Adipocyte (in vitro differentiated cells): ENCODE measurements around the gene CLDN16.

Experiments used
- DNase-seq: peaks from one replicate; pipeline ENCODE4 v3.0.0-alpha.2; 2015; ENCODE audit warnings: low read depth
- H3K27me3 ChIP-seq: replicated peaks from 2 replicates; pipeline ENCODE4 v1.7.0; 2013; ENCODE audit warnings: mild to moderate bottlenecking, low read length, moderate library complexity; ENCODE audit not compliant: control insufficient read depth, insufficient read depth
- H3K36me3 ChIP-seq: 2 replicates; pipeline ENCODE4 v1.7.0; 2013; ENCODE audit warnings: low read length, mild to moderate bottlenecking, moderate library complexity; ENCODE audit not compliant: control insufficient read depth, insufficient read depth, severe bottlenecking
- H3K4me1 ChIP-seq: 2 replicates; pipeline ENCODE4 v1.7.0; 2013; ENCODE audit warnings: mild to moderate bottlenecking, low read length, moderate library complexity; ENCODE audit not compliant: control insufficient read depth, insufficient read depth
- H3K4me3 ChIP-seq: 2 replicates; pipeline ENCODE4 v1.7.0; 2013; ENCODE audit warnings: mild to moderate bottlenecking, low read length, moderate library complexity
- H3K9ac ChIP-seq: 2 replicates; pipeline ENCODE4 v1.7.0; 2013; ENCODE audit warnings: mild to moderate bottlenecking, low read length, moderate library complexity
- H3K9me3 ChIP-seq: 2 replicates; pipeline ENCODE4 v1.7.0; 2013; ENCODE audit warnings: mild to moderate bottlenecking, low read length, moderate library complexity; ENCODE audit not compliant: control insufficient read depth

Gene CLDN16

DNA sequence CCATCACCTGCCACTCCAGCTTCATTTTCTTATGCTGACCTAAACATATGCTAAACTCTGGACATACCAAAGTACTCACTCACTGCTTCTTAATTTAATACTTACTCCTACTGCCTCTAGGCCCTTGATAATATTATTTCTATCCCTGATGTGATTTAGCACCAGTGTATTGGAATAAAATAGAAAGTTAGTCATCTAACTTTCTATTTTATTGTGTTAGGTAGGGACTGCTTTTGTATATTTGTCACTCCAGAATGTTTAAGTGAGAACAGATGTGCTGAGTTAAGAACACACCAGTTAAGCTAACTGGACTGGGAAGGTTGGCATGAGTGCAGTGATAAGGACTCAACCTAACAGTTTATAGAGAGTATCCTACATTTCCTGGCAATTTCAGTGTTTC lies 6.5 kb upstream of the CLDN16 start:
- Histone ChIP-seq H3K36me3 (no peaks in the 10 kb centered on the region), H3K4me3 (no peak overlapping the region), H3K4me1 (peaks cover 17% of the 10 kb centered on the region), H3K27me3 (no peaks in the 10 kb centered on the region), H3K9me3 (no peaks in the 10 kb centered on the region), H3K9ac (no peak overlapping the region)
- DNase-seq, result no peak

DNA sequence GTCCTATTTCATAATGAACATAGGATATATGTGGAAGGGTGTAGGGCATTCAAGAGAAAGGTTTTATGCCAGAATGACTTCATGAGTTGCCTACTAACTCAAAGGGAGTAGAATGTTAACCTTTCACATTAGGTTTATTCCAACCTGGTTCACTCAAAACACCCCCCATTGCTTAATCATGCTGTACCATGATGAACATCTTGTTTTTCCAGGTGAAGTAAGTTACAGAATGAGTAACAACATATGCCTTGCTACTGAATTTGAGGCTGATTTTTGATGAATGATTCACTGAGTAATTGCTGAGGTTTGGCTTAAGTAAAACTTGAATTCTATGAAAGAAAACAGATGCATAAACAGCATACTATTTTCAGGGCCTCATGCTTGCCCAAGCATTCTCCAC lies 5.9 kb upstream of the CLDN16 start:
- DNase-seq, result peak; percentile 83
- Histone ChIP-seq H3K27me3 (no peaks in the 10 kb centered on the region), H3K4me3 (no peak overlapping the region), H3K9ac (no peak overlapping the region), H3K4me1 (peaks cover 24% of the 10 kb centered on the region), H3K9me3 (no peaks in the 10 kb centered on the region), H3K36me3 (no peaks in the 10 kb centered on the region)

GRCh38 chr3:190384309-190384756 lies 3.6 kb upstream of the CLDN16 start:
- no peak overlapping the region for H3K4me3 ChIP-seq
- peaks cover 25% of the 10 kb centered on the region for H3K4me1 ChIP-seq
- no peaks in the 10 kb centered on the region for H3K9me3 ChIP-seq
- H3K27me3 ChIP-seq, result no peaks in the 10 kb centered on the region
- H3K9ac ChIP-seq, result no peak overlapping the region
- no peaks in the 10 kb centered on the region for H3K36me3 ChIP-seq
- peak; percentile 48 for DNase-seq

DNA sequence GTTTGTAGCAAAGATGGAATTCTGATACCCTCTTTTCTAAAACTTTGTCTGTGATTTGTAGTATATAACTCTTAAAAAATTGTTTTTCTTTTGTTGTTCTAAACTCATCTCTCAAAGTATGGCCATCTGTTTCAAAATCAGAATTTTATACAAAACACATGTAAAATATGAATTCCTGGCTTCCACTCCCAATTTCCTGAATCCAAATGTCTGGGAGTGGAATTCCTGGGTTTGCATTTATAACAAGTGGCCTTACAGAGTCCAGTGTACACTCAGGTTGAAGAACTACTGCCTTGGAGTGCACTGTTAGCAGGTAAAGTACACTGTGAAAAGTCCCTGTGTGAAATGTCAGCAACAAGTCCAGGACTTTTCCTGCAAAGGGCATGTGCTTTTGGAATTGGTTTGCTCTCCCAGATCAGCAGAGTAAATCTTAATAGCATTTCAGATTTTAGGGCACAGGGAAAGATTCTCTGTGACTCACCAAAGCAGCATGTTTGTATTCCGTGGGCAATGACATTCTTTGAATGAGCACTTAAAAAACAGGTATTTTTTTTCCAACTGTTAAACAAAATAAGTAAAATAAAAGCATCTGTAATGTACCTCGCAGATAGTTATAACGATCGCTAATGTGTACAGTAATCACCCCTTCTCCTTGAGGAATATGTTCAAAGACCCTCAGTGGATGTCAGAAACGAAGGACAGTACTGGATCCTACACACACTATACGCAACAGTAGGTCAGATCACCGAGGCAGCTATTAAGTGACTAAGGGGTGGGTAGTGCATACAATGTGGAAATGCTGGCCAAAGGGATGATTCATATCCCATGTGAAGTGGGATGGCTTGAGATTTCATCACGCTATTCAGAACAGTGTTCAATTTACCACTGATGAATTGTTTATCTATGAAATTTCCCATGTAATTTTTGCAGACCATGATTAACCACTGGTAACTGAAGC lies 2.0 kb upstream of the CLDN16 start:
- H3K9ac ChIP-seq, result no peak overlapping the region
- H3K4me1 ChIP-seq, result peaks cover 25% of the 10 kb centered on the region
- H3K4me3 ChIP-seq, result peak overlapping the region; percentile 62
- H3K9me3 ChIP-seq, result no peaks in the 10 kb centered on the region
- H3K36me3 ChIP-seq, result no peaks in the 10 kb centered on the region
- H3K27me3 ChIP-seq, result no peaks in the 10 kb centered on the region
- peak; percentile 95 for DNase-seq

DNA sequence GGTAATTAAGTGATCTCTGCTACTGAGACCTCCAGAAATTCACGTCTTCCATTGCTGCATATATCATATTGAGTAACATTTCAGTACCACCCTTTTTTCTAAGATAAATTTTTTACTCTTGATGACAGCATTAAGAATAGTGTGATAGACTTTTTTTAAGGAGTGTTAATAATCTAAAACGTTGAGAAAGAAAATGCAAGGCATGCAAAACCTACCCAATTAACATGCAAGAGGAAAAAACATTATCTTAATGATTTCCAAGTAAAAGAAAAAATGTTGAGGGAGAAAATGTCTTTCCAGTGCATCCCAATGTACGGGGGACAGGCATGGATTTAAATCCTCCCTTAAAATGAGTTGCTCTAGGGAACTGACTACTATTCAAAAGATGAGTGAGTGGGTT lies 740 bp downstream of the CLDN16 start:
- peaks cover 18% of the 10 kb centered on the region for H3K4me1 ChIP-seq
- no peaks in the 10 kb centered on the region for H3K36me3 ChIP-seq
- no peaks in the 10 kb centered on the region for H3K27me3 ChIP-seq
- DNase-seq, result no peak
- H3K9me3 ChIP-seq, result no peaks in the 10 kb centered on the region
- H3K4me3 ChIP-seq, result no peak overlapping the region
- H3K9ac ChIP-seq, result no peak overlapping the region

GRCh38 chr3:190396001-190396400 lies 8.0 kb downstream of the CLDN16 start:
- no peaks in the 10 kb centered on the region for H3K27me3 ChIP-seq
- no peak overlapping the region for H3K9ac ChIP-seq
- no peak overlapping the region for H3K4me3 ChIP-seq
- H3K9me3 ChIP-seq, result no peaks in the 10 kb centered on the region
- H3K36me3 ChIP-seq, result no peaks in the 10 kb centered on the region
- no peak for DNase-seq
- no peaks in the 10 kb centered on the region for H3K4me1 ChIP-seq

GRCh38 chr3:190397889-190398288 lies 9.9 kb downstream of the CLDN16 start:
- H3K9ac ChIP-seq, result no peak overlapping the region
- no peaks in the 10 kb centered on the region for H3K27me3 ChIP-seq
- no peaks in the 10 kb centered on the region for H3K4me1 ChIP-seq
- DNase-seq, result no peak
- no peaks in the 10 kb centered on the region for H3K36me3 ChIP-seq
- H3K9me3 ChIP-seq, result no peaks in the 10 kb centered on the region
- no peak overlapping the region for H3K4me3 ChIP-seq

DNA sequence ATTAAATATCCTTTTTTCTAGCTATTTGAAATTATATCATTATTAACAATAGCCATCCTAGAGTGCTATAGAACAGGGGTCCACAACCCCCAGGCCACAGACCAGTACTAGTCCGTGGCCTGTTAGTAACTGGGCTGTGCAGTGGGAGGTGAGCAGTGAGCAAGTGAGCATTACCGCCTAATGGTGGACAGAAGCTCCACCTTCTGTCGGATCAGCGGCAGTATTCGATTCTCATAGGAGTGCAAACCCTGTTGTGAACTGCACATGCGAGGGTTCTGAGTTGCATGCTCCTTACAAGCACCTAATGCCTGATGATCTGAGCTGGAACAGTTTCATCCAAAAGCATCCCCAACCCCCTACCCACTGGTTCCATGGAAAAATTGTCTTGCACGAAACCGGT lies 11.7 kb downstream of the CLDN16 start:
- H3K9me3 ChIP-seq, result no peaks in the 10 kb centered on the region
- H3K27me3 ChIP-seq, result no peaks in the 10 kb centered on the region
- no peak overlapping the region for H3K4me3 ChIP-seq
- no peaks in the 10 kb centered on the region for H3K36me3 ChIP-seq
- H3K9ac ChIP-seq, result no peak overlapping the region
- DNase-seq, result no peak
- H3K4me1 ChIP-seq, result no peaks in the 10 kb centered on the region

GRCh38 chr3:190401963-190402362 lies 14.0 kb downstream of the CLDN16 start:
- no peaks in the 10 kb centered on the region for H3K27me3 ChIP-seq
- no peaks in the 10 kb centered on the region for H3K36me3 ChIP-seq
- no peaks in the 10 kb centered on the region for H3K4me1 ChIP-seq
- H3K4me3 ChIP-seq, result no peak overlapping the region
- no peak for DNase-seq
- H3K9ac ChIP-seq, result no peak overlapping the region
- no peaks in the 10 kb centered on the region for H3K9me3 ChIP-seq

DNA sequence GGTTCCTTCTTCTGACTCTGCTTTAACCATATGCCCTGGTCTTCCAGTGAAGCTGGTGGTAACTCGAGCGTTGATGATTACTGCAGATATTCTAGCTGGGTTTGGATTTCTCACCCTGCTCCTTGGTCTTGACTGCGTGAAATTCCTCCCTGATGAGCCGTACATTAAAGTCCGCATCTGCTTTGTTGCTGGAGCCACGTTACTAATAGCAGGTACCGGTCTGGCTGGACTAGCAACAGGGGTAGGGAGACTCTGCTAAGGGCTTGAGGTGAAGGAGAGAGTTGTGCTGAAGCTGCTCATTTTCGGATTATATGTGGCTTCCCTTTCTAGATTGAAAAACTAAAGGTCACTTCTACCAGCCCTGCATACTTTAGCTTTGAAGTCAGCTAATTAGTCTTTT lies 16.8 kb downstream of the CLDN16 start:
- Histone ChIP-seq H3K36me3 (no peaks in the 10 kb centered on the region), H3K9ac (no peak overlapping the region), H3K9me3 (no peaks in the 10 kb centered on the region), H3K4me1 (no peaks in the 10 kb centered on the region), H3K27me3 (no peaks in the 10 kb centered on the region), H3K4me3 (no peak overlapping the region)
- DNase-seq, result no peak

DNA sequence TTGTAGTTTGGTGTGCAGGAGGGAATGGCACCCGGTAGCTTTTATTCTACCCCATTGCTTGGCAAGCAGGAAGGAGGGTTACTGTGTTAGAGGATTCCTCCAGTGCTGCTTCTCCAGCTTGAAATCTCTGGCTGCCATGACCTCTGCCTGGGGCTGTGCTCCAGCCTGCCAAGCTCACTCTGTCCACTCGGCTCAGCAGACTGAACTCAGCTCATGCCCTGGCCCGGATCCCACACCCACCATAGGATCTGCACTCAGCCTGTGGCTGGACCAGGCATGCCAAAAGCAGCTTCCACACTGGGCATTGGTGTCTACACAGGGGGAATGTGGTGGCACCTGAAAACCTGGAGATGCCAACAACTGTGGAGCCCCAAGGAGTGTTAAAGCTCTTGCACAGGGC lies 26.3 kb downstream of the CLDN16 start:
- H3K9ac ChIP-seq, result no peak overlapping the region
- no peaks in the 10 kb centered on the region for H3K27me3 ChIP-seq
- no peak for DNase-seq
- no peaks in the 10 kb centered on the region for H3K36me3 ChIP-seq
- no peak overlapping the region for H3K4me3 ChIP-seq
- no peaks in the 10 kb centered on the region for H3K4me1 ChIP-seq
- H3K9me3 ChIP-seq, result peaks cover 4% of the 10 kb centered on the region

DNA sequence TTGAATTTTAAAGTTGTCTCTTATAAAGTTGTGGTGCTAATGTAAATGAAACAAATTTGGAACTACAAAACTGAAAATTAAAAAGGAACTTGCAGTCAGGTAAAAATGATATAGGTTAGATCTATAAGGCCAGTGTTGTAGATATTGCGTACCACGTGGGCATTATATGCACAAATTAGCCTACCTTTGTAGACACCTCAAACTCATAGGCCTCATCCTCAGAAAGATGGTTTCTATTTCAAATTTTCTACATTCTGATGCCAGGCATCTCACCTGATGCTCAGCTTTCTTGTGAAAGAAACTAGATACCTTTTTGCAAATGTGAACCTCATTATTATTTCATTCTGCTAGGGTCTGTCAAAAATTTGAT lies 36.1 kb downstream of the CLDN16 start:
- no peaks in the 10 kb centered on the region for H3K4me1 ChIP-seq
- no peaks in the 10 kb centered on the region for H3K27me3 ChIP-seq
- DNase-seq, result no peak
- no peaks in the 10 kb centered on the region for H3K9me3 ChIP-seq
- H3K36me3 ChIP-seq, result no peaks in the 10 kb centered on the region
- no peak overlapping the region for H3K9ac ChIP-seq
- H3K4me3 ChIP-seq, result no peak overlapping the region
